ENCODE data around the gene SGIP1. TPM values are rescaled to one million over a fixed set of nuclear protein-coding genes. Genes with fewer than 3 reads are reported as not detected.

SGIP1 gene
- 118 and 123 TPM in 2 replicates for total RNA-seq
- long read RNA-seq, partial matches to known transcripts: 50 of 123 reads
- long read RNA-seq, other reads (novel, unspliced or antisense): 73 of 123 reads

GRCh38 chr1:66533804-66534740 lies at the start of gene SGIP1:
TSS of gene SGIP1 (plus strand) at chr1:66534153. CDS start at chr1:66534359, 206 bp downstream.
- DNase-seq (ENCODE audit: extremely low spot score, unreplicated experiment): peak; percentile 87
- Mint-ChIP-seq H3K27me3 (ENCODE audit: unreplicated experiment) (no peaks in the 10 kb centered on the region), H3K27ac (ENCODE audit: unreplicated experiment) (peak within 1 kb of the TSS; percentile 98), H3K4me1 (ENCODE audit: unreplicated experiment) (peaks cover 69% of the 10 kb centered on the region), H3K9me3 (ENCODE audit: unreplicated experiment) (no peaks in the 10 kb centered on the region), H3K36me3 (ENCODE audit: unreplicated experiment) (peaks cover 14% of the 10 kb centered on the region), H3K4me3 (ENCODE audit: unreplicated experiment) (peak within 1 kb of the TSS; percentile 90)
- TF ChIP-seq CTCF (IDR thresholded peaks at IDR 0.05): no peak

- Mint-ChIP-seq H3K36me3 (ENCODE audit: unreplicated experiment) (no peaks in the 10 kb centered on the region), H3K9me3 (ENCODE audit: unreplicated experiment) (no peaks in the 10 kb centered on the region), H3K27me3 (ENCODE audit: unreplicated experiment) (no peaks in the 10 kb centered on the region), H3K4me3 (ENCODE audit: unreplicated experiment) (no peak overlapping the region), H3K27ac (ENCODE audit: unreplicated experiment) (peak overlapping the region; percentile 71), H3K4me1 (ENCODE audit: unreplicated experiment) (peaks cover 40% of the 10 kb centered on the region)
- TF ChIP-seq CTCF (IDR thresholded peaks at IDR 0.05): no peak
- no peak for DNase-seq (ENCODE audit: extremely low spot score, unreplicated experiment)
Measured at GRCh38 chr1:66489151-66489550, 44.8 kb upstream of the SGIP1 start.

GRCh38 chr1:66489972-66490601 lies 43.9 kb upstream of the SGIP1 start:
- Mint-ChIP-seq H3K36me3 (ENCODE audit: unreplicated experiment) (no peaks in the 10 kb centered on the region), H3K4me3 (ENCODE audit: unreplicated experiment) (no peak overlapping the region), H3K9me3 (ENCODE audit: unreplicated experiment) (no peaks in the 10 kb centered on the region), H3K4me1 (ENCODE audit: unreplicated experiment) (peaks cover 40% of the 10 kb centered on the region), H3K27ac (ENCODE audit: unreplicated experiment) (peak overlapping the region; percentile 78), H3K27me3 (ENCODE audit: unreplicated experiment) (no peaks in the 10 kb centered on the region)
- no peak for DNase-seq (ENCODE audit: extremely low spot score, unreplicated experiment)
- TF ChIP-seq CTCF (IDR thresholded peaks at IDR 0.05): no peak

GRCh38 chr1:66490816-66491215 lies 43.1 kb upstream of the SGIP1 start:
- H3K36me3 Mint-ChIP-seq (ENCODE audit: unreplicated experiment): no peaks in the 10 kb centered on the region
- no peak overlapping the region for H3K4me3 Mint-ChIP-seq (ENCODE audit: unreplicated experiment)
- no peak overlapping the region for H3K27ac Mint-ChIP-seq (ENCODE audit: unreplicated experiment)
- DNase-seq (ENCODE audit: extremely low spot score, unreplicated experiment): no peak
- no peaks in the 10 kb centered on the region for H3K9me3 Mint-ChIP-seq (ENCODE audit: unreplicated experiment)
- no peaks in the 10 kb centered on the region for H3K27me3 Mint-ChIP-seq (ENCODE audit: unreplicated experiment)
- H3K4me1 Mint-ChIP-seq (ENCODE audit: unreplicated experiment): peaks cover 40% of the 10 kb centered on the region
- TF ChIP-seq CTCF (IDR thresholded peaks at IDR 0.05): no peak

GRCh38 chr1:66492424-66492823 lies 41.5 kb upstream of the SGIP1 start:
- Mint-ChIP-seq H3K9me3 (ENCODE audit: unreplicated experiment) (peaks cover 4% of the 10 kb centered on the region), H3K27ac (ENCODE audit: unreplicated experiment) (peak overlapping the region; percentile 50), H3K36me3 (ENCODE audit: unreplicated experiment) (no peaks in the 10 kb centered on the region), H3K4me3 (ENCODE audit: unreplicated experiment) (no peak overlapping the region), H3K4me1 (ENCODE audit: unreplicated experiment) (peaks cover 40% of the 10 kb centered on the region), H3K27me3 (ENCODE audit: unreplicated experiment) (no peaks in the 10 kb centered on the region)
- no peak for TF ChIP-seq CTCF (IDR thresholded peaks at IDR 0.05)
- DNase-seq (ENCODE audit: extremely low spot score, unreplicated experiment): no peak

Data from osteocyte (in vitro differentiated cells).